IPS-NIHi11 (cell line): Measurements from ENCODE around the gene SPIN3.
"Not testable (repeated sequence)": the region's sequence is repeated elsewhere in the genome, so short reads cannot be mapped to it uniquely, and the experiment has no call there.

Source experiments
- DNase-seq: peaks from one replicate; pipeline ENCODE4 v3.0.0; 2012; ENCODE audit warnings: mixed read lengths, low spot score

Gene SPIN3

GRCh38 chrX:56995271-56995994 is at the start of gene SPIN3:
Gene SPIN3, minus strand, starts transcription at chrX:56995541. Its CDS starts 594 bp downstream, at chrX:56994947.
- peak; percentile 79 for DNase-seq

GRCh38 chrX:57044245-57044644 is 48.9 kb upstream of the SPIN3 start:
- no peak for DNase-seq

- DNase-seq = not testable (repeated sequence)
These were observed 41.9 kb upstream of the SPIN3 start for GRCh38 chrX:57037265-57037664.

GRCh38 chrX:56994375-56995270 is 718 bp downstream of the SPIN3 start:
- no peak for DNase-seq

- no peak for DNase-seq
These were observed 7.6 kb downstream of the SPIN3 start for GRCh38 chrX:56987741-56988140.

GRCh38 chrX:56986138-56986537 is 9.2 kb downstream of the SPIN3 start:
- no peak for DNase-seq

- peak; percentile 42 for DNase-seq
These were observed 17.2 kb downstream of the SPIN3 start for GRCh38 chrX:56978172-56978571.

- no peak for DNase-seq
These were observed 19.7 kb downstream of the SPIN3 start for GRCh38 chrX:56975611-56976010.

- DNase-seq = no peak
These were observed 20.9 kb downstream of the SPIN3 start for GRCh38 chrX:56974408-56974807.

- no peak for DNase-seq
These were observed 25.8 kb downstream of the SPIN3 start for GRCh38 chrX:56969559-56969958.

- no peak for DNase-seq
These were observed 26.4 kb downstream of the SPIN3 start for GRCh38 chrX:56968980-56969379.

- DNase-seq = no peak
These were observed 32.0 kb downstream of the SPIN3 start for GRCh38 chrX:56963377-56963776.

- no peak for DNase-seq
These were observed 47.6 kb downstream of the SPIN3 start for GRCh38 chrX:56947699-56948098.

- DNase-seq = not testable (repeated sequence)
These were observed 49.1 kb downstream of the SPIN3 start for GRCh38 chrX:56946201-56946600.

GRCh38 chrX:56945226-56945625 is 50.1 kb downstream of the SPIN3 start:
- DNase-seq = not testable (repeated sequence)

GRCh38 chrX:56943264-56943663 is 52.1 kb downstream of the SPIN3 start:
- no peak for DNase-seq
